GM21529 (cell line): Measurements from ENCODE around the gene WNT3.

Experiments used
- ATAC-seq: cut with Tn5 transposase; IDR thresholded peaks from one replicate; pipeline ENCODE4 v1.9.1; 2021; ENCODE audit not compliant: unreplicated experiment

The WNT3 gene

GRCh38 chr17:46736100-46736499 lies 82.4 kb downstream of the WNT3 start:
- no peak for ATAC-seq

GRCh38 chr17:46733837-46734475 lies 84.5 kb downstream of the WNT3 start:
- no peak for ATAC-seq

GRCh38 chr17:46732754-46733398 lies 85.6 kb downstream of the WNT3 start:
- no peak for ATAC-seq

- no peak for ATAC-seq
Observed at GRCh38 chr17:46732160-46732559, 86.3 kb downstream of the WNT3 start.

- no peak for ATAC-seq
Observed at GRCh38 chr17:46730679-46731078, 87.8 kb downstream of the WNT3 start.

GRCh38 chr17:46730026-46730425 lies 88.5 kb downstream of the WNT3 start:
- ATAC-seq = no peak

GRCh38 chr17:46727572-46728348 lies 90.7 kb downstream of the WNT3 start:
- no peak for ATAC-seq

GRCh38 chr17:46726206-46726605 lies 92.3 kb downstream of the WNT3 start:
- no peak for ATAC-seq

- ATAC-seq = no peak
Observed at GRCh38 chr17:46722662-46723285, 95.7 kb downstream of the WNT3 start.

- ATAC-seq = no peak
Observed at GRCh38 chr17:46720408-46720807, 98.1 kb downstream of the WNT3 start.

GRCh38 chr17:46719891-46720290 lies 98.6 kb downstream of the WNT3 start:
- no peak for ATAC-seq

GRCh38 chr17:46717999-46718398 lies 100.5 kb downstream of the WNT3 start:
- ATAC-seq = no peak
